DOHH2 (cell line): ENCODE results near the gene CT45A10.
"Not testable (repeated sequence)": the region's sequence is repeated elsewhere in the genome, so short reads cannot be mapped to it uniquely, and the experiment has no call there.

ENCODE experiments used
- EZH2phosphoT487 ChIP-seq: fragments of 200-600 bp; sonication (generic); IDR thresholded peaks from 2 replicates; pipeline ENCODE4 v1.6.1; 2017; ENCODE audit warnings: borderline replicate concordance, mild to moderate bottlenecking, antibody characterized with exemption, low read length, moderate library complexity, mixed read lengths
- TF ChIP-seq, protein P1 (sequence below): fragments of 200-600 bp; sonication (generic); IDR thresholded peaks from one replicate; pipeline ENCODE4 v1.5.1; 2014; ENCODE audit warnings: antibody characterized with exemption, mild to moderate bottlenecking, low read depth, low read length; ENCODE audit not compliant: poor library complexity, severe bottlenecking

DNA sequence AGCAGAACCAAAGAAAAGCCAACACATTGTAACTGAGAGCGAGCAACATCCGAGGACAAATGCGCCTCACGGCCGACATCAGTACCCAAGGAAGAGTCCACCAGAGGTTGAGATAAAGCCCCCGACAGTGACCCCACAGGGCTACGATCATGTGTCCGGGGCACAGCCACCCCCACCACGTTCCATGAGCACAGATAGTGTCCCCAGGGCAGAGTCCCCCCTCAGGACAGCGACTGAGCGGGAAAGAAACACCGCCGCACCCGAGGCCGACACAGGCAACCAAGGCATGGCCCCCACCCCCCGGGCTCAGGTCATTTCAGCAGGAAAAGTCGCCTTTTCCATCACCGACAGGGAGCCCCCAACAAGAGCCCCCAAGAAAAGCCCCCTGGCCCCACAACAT, 5.0 kb downstream of the CT45A10 start:
- TF ChIP-seq, protein P1, sequence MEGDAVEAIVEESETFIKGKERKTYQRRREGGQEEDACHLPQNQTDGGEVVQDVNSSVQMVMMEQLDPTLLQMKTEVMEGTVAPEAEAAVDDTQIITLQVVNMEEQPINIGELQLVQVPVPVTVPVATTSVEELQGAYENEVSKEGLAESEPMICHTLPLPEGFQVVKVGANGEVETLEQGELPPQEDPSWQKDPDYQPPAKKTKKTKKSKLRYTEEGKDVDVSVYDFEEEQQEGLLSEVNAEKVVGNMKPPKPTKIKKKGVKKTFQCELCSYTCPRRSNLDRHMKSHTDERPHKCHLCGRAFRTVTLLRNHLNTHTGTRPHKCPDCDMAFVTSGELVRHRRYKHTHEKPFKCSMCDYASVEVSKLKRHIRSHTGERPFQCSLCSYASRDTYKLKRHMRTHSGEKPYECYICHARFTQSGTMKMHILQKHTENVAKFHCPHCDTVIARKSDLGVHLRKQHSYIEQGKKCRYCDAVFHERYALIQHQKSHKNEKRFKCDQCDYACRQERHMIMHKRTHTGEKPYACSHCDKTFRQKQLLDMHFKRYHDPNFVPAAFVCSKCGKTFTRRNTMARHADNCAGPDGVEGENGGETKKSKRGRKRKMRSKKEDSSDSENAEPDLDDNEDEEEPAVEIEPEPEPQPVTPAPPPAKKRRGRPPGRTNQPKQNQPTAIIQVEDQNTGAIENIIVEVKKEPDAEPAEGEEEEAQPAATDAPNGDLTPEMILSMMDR, result not testable (repeated sequence)
- not testable (repeated sequence) for TF ChIP-seq EZH2phosphoT487
